Lower lobe of right lung (tissue), 2 donors: ENCODE data around the gene WNK1. TPM values are rescaled to one million over a fixed set of nuclear protein-coding genes. Genes with fewer than 3 reads are reported as not detected.

Experiments used
- ATAC-seq, 2 donors: fragments of 200-7000 bp; cut with Tn5 transposase; one replicate each; pipeline ENCODE4 v1.9.1; 2020 to 2022; ENCODE audit warnings: mild to moderate bottlenecking in 2 of 2, moderate library complexity in 2 of 2
- DNase-seq: peaks from one replicate; pipeline ENCODE4 v3.0.0-alpha.2; 2020
- H3K27ac ChIP-seq: fragments of 200-600 bp; one replicate; pipeline ENCODE4 v1.8.0; 2022
- H3K27me3 ChIP-seq: fragments of 200-600 bp; one replicate; pipeline ENCODE4 v1.8.0; 2022; ENCODE audit warnings: low read depth
- H3K36me3 ChIP-seq: fragments of 200-600 bp; one replicate; pipeline ENCODE4 v1.8.0; 2022; ENCODE audit warnings: mild to moderate bottlenecking
- H3K4me1 ChIP-seq: fragments of 200-600 bp; one replicate; pipeline ENCODE4 v1.8.0; 2022
- H3K4me3 ChIP-seq: fragments of 200-600 bp; one replicate; pipeline ENCODE4 v1.8.0; 2022; ENCODE audit warnings: mild to moderate bottlenecking
- H3K9me3 ChIP-seq: fragments of 200-600 bp; one replicate; pipeline ENCODE4 v1.8.0; 2022
- intact Hi-C: fragments of 100-400 bp; cut with DNase I; formaldehyde crosslinking; loops from one replicate; pipeline ENCODE4 v1.11.0; 2022
- total RNA-seq: library from RNA; stranded (reverse); fragmentation: NEBNext Ultra II Directional; extraction: Animal tissue kit (Norgen Biotek cat#: 25700); gene quantifications from one replicate; pipeline ENCODE4 v1.2.1, GENCODE V29; 2021
- TF ChIP-seq, protein P1 (sequence below): fragments of 200-600 bp; IDR thresholded peaks from one replicate; pipeline ENCODE4 v1.8.0; 2022; ENCODE audit warnings: antibody characterized with exemption, mild to moderate bottlenecking
- donor health status: DM: no; HTN: yes; CAD: no; lungs with severe emphysema.

WNK1 gene
- total RNA-seq, 1 donor from 2014 or later: 206 TPM

GRCh38 chr12:880656-881055 is 128.3 kb downstream of the WNK1 start:
- TF ChIP-seq, protein P1, sequence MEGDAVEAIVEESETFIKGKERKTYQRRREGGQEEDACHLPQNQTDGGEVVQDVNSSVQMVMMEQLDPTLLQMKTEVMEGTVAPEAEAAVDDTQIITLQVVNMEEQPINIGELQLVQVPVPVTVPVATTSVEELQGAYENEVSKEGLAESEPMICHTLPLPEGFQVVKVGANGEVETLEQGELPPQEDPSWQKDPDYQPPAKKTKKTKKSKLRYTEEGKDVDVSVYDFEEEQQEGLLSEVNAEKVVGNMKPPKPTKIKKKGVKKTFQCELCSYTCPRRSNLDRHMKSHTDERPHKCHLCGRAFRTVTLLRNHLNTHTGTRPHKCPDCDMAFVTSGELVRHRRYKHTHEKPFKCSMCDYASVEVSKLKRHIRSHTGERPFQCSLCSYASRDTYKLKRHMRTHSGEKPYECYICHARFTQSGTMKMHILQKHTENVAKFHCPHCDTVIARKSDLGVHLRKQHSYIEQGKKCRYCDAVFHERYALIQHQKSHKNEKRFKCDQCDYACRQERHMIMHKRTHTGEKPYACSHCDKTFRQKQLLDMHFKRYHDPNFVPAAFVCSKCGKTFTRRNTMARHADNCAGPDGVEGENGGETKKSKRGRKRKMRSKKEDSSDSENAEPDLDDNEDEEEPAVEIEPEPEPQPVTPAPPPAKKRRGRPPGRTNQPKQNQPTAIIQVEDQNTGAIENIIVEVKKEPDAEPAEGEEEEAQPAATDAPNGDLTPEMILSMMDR: no peak
- H3K27me3 ChIP-seq: no peaks in the 10 kb centered on the region
- H3K9me3 ChIP-seq: no peaks in the 10 kb centered on the region
- DNase-seq: no peak
- H3K27ac ChIP-seq: no peak overlapping the region
- H3K36me3 ChIP-seq: peaks cover 86% of the 10 kb centered on the region
- intact Hi-C loops: no loop called here
- H3K4me1 ChIP-seq: no peaks in the 10 kb centered on the region
- no peak for ATAC-seq
- H3K4me3 ChIP-seq: no peak overlapping the region

GRCh38 chr12:884746-885414 is 132.5 kb downstream of the WNK1 start:
- ATAC-seq (no peak), DNase-seq (no peak)
- Histone ChIP-seq H3K27me3 (no peaks in the 10 kb centered on the region), H3K4me1 (no peaks in the 10 kb centered on the region), H3K4me3 (no peak overlapping the region), H3K27ac (no peak overlapping the region), H3K36me3 (peaks cover 100% of the 10 kb centered on the region), H3K9me3 (no peaks in the 10 kb centered on the region)
- TF ChIP-seq, protein P1: no peak
- intact Hi-C loops: no loop called here

DNA sequence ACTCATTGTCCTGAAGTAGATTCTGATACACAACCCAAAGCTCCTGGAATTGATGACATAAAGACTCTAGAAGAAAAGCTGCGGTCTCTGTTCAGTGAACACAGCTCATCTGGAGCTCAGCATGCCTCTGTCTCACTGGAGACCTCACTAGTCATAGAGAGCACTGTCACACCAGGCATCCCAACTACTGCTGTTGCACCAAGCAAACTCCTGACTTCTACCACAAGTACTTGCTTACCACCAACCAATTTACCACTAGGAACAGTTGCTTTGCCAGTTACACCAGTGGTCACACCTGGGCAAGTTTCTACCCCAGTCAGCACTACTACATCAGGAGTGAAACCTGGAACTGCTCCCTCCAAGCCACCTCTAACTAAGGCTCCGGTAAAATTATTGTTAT is 133.3 kb downstream of the WNK1 start:
- intact Hi-C loops: no loop called here
- H3K4me1 ChIP-seq: no peaks in the 10 kb centered on the region
- ATAC-seq (no peak), DNase-seq (no peak)
- H3K4me3 ChIP-seq: no peak overlapping the region
- H3K9me3 ChIP-seq: no peaks in the 10 kb centered on the region
- H3K36me3 ChIP-seq: peaks cover 100% of the 10 kb centered on the region
- H3K27ac ChIP-seq: no peak overlapping the region
- H3K27me3 ChIP-seq: no peaks in the 10 kb centered on the region
- TF ChIP-seq, protein P1: no peak

DNA sequence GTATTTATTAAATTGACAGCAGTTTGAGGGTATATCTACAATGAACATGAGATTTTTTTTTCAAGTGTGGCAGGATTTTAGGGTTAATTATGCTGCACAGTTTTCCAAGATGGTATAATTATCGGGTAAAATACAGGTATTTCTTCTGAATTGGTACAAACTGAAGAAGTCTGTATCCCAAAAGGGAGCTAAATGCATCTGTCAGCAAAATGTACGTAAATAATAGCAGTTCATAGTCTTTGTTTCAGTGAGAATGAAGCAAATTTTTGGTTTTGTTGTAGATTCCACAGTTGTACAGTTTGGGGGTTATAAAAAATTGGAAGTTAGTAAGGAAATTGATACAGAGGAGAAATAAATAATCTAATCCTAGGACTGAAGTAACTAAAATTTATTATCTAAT is 133.8 kb downstream of the WNK1 start:
- Histone ChIP-seq H3K36me3 (peaks cover 100% of the 10 kb centered on the region), H3K27ac (no peak overlapping the region), H3K27me3 (no peaks in the 10 kb centered on the region), H3K9me3 (no peaks in the 10 kb centered on the region), H3K4me1 (no peaks in the 10 kb centered on the region), H3K4me3 (no peak overlapping the region)
- DNase-seq (no peak), ATAC-seq (no peak)
- intact Hi-C loops: no loop called here
- TF ChIP-seq, protein P1: no peak

DNA sequence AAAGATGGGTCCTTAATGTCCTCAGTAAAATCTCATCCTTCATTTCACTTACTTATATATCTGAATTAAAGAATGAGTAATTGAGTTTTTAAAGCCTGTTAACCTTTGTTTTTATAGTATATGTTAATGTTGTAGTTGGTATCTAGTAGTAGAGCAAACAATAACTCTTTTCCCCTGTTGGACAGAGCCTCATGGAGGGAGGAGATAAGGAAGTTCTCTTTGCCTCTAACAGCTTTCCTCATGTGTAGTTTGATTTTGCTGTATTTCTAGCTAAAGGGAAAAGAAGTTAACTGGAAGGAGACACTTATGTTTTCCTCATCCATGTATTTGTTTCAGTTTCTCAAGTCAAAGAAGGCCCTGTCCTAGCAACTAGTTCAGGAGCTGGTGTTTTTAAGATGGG is 141.8 kb downstream of the WNK1 start:
- DNase-seq (no peak), ATAC-seq (no peak)
- Histone ChIP-seq H3K27me3 (no peaks in the 10 kb centered on the region), H3K4me1 (no peaks in the 10 kb centered on the region), H3K36me3 (peaks cover 99% of the 10 kb centered on the region), H3K9me3 (no peaks in the 10 kb centered on the region), H3K4me3 (no peak overlapping the region), H3K27ac (no peak overlapping the region)
- TF ChIP-seq, protein P1: no peak
- intact Hi-C loops: no loop called here
